Measurements from ENCODE around the gene TARBP1. TPM values are rescaled to one million over a fixed set of nuclear protein-coding genes. Genes with fewer than 3 reads are reported as not detected.
"Not testable (repeated sequence)": the region's sequence is repeated elsewhere in the genome, so short reads cannot be mapped to it uniquely, and the experiment has no call there.

Gene TARBP1
- total RNA-seq, 1 donor from 2014 or later: 11.2 TPM

DNA sequence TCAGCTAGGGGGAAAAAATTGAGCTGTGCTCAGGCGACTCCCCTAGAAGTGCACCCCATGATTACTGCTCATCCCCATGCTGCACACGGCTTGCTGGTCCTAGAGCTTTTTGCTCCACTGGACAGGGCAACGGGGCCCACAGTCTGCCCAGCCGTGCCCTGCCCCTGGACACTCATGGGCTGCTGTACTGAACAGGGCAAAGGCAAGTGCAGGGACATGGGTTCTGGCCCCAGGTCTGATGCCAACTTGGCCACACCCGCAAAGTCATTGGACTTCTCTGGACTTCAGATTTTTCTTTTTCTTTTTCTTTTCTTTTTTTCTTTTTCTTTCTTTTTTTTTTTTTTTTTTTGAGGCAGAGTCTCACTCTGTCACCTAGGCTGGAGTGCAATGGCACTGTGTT is 42.9 kb upstream of the TARBP1 start:
- TF ChIP-seq, protein P1, sequence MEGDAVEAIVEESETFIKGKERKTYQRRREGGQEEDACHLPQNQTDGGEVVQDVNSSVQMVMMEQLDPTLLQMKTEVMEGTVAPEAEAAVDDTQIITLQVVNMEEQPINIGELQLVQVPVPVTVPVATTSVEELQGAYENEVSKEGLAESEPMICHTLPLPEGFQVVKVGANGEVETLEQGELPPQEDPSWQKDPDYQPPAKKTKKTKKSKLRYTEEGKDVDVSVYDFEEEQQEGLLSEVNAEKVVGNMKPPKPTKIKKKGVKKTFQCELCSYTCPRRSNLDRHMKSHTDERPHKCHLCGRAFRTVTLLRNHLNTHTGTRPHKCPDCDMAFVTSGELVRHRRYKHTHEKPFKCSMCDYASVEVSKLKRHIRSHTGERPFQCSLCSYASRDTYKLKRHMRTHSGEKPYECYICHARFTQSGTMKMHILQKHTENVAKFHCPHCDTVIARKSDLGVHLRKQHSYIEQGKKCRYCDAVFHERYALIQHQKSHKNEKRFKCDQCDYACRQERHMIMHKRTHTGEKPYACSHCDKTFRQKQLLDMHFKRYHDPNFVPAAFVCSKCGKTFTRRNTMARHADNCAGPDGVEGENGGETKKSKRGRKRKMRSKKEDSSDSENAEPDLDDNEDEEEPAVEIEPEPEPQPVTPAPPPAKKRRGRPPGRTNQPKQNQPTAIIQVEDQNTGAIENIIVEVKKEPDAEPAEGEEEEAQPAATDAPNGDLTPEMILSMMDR (IDR thresholded peaks at IDR 0.05): no peak
- Mint-ChIP-seq H3K4me3 (ENCODE audit: unreplicated experiment) (no peak overlapping the region), H3K9me3 (ENCODE audit: low read depth) (no peaks in the 10 kb centered on the region), H3K27me3 (ENCODE audit: low read depth) (no peaks in the 10 kb centered on the region), H3K27ac (ENCODE audit: unreplicated experiment) (no peak overlapping the region), H3K4me1 (ENCODE audit: low read depth) (peaks cover 3% of the 10 kb centered on the region), H3K36me3 (ENCODE audit: low read depth) (no peaks in the 10 kb centered on the region)
- DNase-seq (ENCODE audit: low spot score): no peak

DNA sequence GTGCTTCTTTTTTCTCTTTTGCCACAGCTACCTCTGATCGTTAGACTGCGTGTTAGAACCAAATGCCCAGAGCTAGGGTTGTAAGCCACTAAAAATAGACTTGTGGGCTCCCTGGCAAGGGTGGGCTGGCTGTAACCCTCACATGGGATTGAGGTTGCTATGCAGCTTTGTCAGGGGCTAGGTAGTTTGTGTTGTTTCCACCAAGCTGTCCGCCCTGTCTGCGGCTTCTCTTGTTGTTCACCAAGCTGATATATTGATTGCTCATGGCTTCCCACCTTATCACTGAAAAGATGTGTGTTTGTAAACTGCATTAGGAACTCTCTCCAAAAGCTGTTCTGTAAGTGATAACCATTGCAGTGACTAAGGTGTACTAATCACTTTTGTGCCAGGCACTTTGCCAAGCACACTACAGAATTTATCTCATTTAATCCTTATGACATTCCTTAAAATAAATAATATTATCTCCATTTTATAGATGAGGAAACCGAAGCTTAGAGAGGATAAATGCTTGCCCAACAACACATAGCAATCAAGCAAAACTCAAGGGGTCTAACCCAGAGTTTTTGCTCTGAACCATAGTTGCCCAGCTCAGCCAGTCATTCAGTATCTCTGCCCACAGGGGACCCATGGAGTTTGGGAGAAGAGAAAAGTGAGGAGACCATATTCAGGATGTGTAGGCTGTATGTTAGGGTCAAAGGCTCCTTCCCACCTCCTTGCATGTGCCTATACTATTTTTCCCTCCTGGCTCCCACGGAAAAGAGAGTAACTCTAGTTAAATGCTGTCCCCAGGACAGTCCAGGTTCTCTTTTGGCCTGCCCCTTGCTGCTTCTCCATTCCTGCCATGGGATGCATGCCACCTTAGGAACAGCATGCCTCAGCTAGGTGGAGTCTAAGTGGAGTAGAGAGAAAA is 42.2 kb upstream of the TARBP1 start:
- H3K27me3 Mint-ChIP-seq (ENCODE audit: low read depth): no peaks in the 10 kb centered on the region
- DNase-seq (ENCODE audit: low spot score): no peak
- H3K9me3 Mint-ChIP-seq (ENCODE audit: low read depth): no peaks in the 10 kb centered on the region
- no peak overlapping the region for H3K4me3 Mint-ChIP-seq (ENCODE audit: unreplicated experiment)
- H3K4me1 Mint-ChIP-seq (ENCODE audit: low read depth): no peaks in the 10 kb centered on the region
- H3K36me3 Mint-ChIP-seq (ENCODE audit: low read depth): no peaks in the 10 kb centered on the region
- TF ChIP-seq, protein P1 (IDR thresholded peaks at IDR 0.05): no peak
- no peak overlapping the region for H3K27ac Mint-ChIP-seq (ENCODE audit: unreplicated experiment)

DNA sequence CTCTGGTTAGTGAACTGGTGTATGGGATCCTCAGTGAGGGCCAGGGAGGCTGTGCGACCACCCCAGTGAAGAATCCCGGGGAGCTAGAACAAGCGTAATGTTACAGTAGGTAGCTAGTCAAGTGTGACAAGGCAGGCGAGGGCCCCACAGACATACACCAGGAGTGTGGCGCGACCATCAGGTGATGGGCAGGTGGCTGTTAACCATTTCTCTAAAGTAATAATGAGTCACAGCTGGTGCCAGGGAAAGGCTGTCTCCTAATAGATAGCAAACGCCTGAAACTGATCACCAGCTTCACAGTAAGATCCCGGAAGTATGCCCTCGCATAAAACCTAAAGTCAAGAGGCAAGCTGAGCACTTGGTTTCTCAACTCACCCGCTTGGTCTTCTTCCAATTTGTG is 40.5 kb upstream of the TARBP1 start:
- no peak for DNase-seq (ENCODE audit: low spot score)
- no peaks in the 10 kb centered on the region for H3K27me3 Mint-ChIP-seq (ENCODE audit: low read depth)
- TF ChIP-seq, protein P1 (IDR thresholded peaks at IDR 0.05): no peak
- H3K27ac Mint-ChIP-seq (ENCODE audit: unreplicated experiment): no peak overlapping the region
- peaks cover 12% of the 10 kb centered on the region for H3K4me1 Mint-ChIP-seq (ENCODE audit: low read depth)
- H3K9me3 Mint-ChIP-seq (ENCODE audit: low read depth): no peaks in the 10 kb centered on the region
- no peak overlapping the region for H3K4me3 Mint-ChIP-seq (ENCODE audit: unreplicated experiment)
- H3K36me3 Mint-ChIP-seq (ENCODE audit: low read depth): no peaks in the 10 kb centered on the region

DNA sequence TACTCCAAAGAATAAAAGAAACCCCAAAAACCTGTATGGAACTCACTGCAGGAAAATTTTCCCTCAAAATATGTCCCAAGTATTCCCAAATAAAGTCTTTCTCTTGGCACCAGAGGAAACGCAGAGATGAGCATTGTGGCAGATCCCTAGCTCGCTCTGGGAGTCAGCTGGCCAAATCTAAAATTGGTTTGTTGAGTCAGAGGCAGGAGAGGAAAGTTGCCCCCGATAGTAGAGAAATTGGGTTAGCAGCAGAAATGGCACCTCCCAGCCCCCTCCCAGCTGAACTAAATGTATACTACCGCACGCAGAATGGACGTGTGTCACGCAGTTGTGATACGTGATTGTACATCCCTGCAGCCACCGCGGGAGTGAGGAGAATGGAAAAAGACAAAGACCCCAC is 39.9 kb upstream of the TARBP1 start:
- Mint-ChIP-seq H3K9me3 (ENCODE audit: low read depth) (no peaks in the 10 kb centered on the region), H3K27me3 (ENCODE audit: low read depth) (no peaks in the 10 kb centered on the region), H3K27ac (ENCODE audit: unreplicated experiment) (no peak overlapping the region), H3K4me1 (ENCODE audit: low read depth) (peaks cover 12% of the 10 kb centered on the region), H3K36me3 (ENCODE audit: low read depth) (no peaks in the 10 kb centered on the region), H3K4me3 (ENCODE audit: unreplicated experiment) (no peak overlapping the region)
- TF ChIP-seq, protein P1 (IDR thresholded peaks at IDR 0.05): no peak
- no peak for DNase-seq (ENCODE audit: low spot score)

DNA sequence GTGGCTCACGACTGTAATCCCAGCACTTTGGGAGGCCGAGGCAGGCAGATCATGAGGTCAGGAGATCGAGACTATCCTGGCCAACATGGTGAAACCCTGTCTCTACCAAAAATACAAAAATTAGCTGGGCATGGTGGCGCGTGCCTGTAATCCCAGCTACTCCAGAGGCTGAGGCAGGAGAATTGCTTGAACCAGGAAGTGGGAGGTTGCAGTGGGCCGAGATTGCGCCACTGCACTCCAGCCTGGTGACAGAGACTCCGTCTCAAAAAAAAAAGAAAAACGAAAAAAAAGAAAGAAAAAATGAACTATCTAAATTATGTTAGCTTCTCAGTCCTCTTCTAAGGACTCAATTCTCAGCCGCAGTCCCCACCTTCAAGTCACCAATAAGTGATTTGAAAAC is 39.1 kb upstream of the TARBP1 start:
- H3K27me3 Mint-ChIP-seq (ENCODE audit: low read depth); H3K9me3 Mint-ChIP-seq (ENCODE audit: low read depth); H3K4me3 Mint-ChIP-seq (ENCODE audit: unreplicated experiment); DNase-seq (ENCODE audit: low spot score); H3K27ac Mint-ChIP-seq (ENCODE audit: unreplicated experiment); H3K36me3 Mint-ChIP-seq (ENCODE audit: low read depth): not testable (repeated sequence)
- peaks cover 12% of the 10 kb centered on the region for H3K4me1 Mint-ChIP-seq (ENCODE audit: low read depth)
